Upper lobe of left lung (tissue), 6 donors: ENCODE data around the gene EXOC2. TPM values are rescaled to one million over a fixed set of nuclear protein-coding genes. Genes with fewer than 3 reads are reported as not detected.

Experiments
- ATAC-seq, 2 donors: fragments of 200-7000 bp; cut with Tn5 transposase; one replicate each; pipeline ENCODE4 v1.9.1; 2022; ENCODE audit warnings: mild to moderate bottlenecking in 2 of 2, moderate library complexity in 2 of 2; ENCODE audit not compliant: low FRiP score in 2 of 2
- DNase-seq, 2 donors: peaks; one replicate each; pipeline ENCODE4 v3.0.0-alpha.2; 2019 to 2020
- H3K27ac ChIP-seq, 4 donors: fragments of 200-600 bp; sonication (generic); one replicate each; pipeline ENCODE4 v1.5.1; 2016 to 2019
- H3K27me3 ChIP-seq, 4 donors: fragments of 200-600 bp; sonication (generic); one replicate each; pipeline ENCODE4 v1.5.1; 2017 to 2019
- H3K36me3 ChIP-seq, 4 donors: fragments of 200-600 bp; sonication (generic); one replicate each; pipeline ENCODE4 v1.5.1; 2016 to 2019
- H3K4me1 ChIP-seq, 4 donors: fragments of 200-600 bp; sonication (generic); one replicate each; pipeline ENCODE4 v1.5.1; 2018 to 2019
- H3K4me3 ChIP-seq, 4 donors: fragments of 200-600 bp; sonication (generic); one replicate each; pipeline ENCODE4 v1.5.1; 2017 to 2019; ENCODE audit warnings: mild to moderate bottlenecking in 2 of 4, moderate library complexity in 1 of 4
- H3K9me3 ChIP-seq, 4 donors: fragments of 200-600 bp; sonication (generic); one replicate each; pipeline ENCODE4 v1.5.1; 2018 to 2019
- EP300 ChIP-seq, 4 donors: sonication (generic); formaldehyde crosslinking; IDR thresholded peaks; one replicate each; pipeline ENCODE4 v1.5.1; 2017; ENCODE audit warnings: antibody characterized with exemption in 4 of 4, control low read depth in 2 of 4
- POLR2A ChIP-seq, 4 donors: fragments of 450-650 bp; IDR thresholded peaks; one replicate each; pipeline ENCODE4 v1.5.1; 2016 to 2017; ENCODE audit warnings: antibody characterized with exemption in 4 of 4, mild to moderate bottlenecking in 2 of 4
- POLR2AphosphoS5 ChIP-seq, 2 donors: sonication (generic); formaldehyde crosslinking; IDR thresholded peaks; one replicate each; pipeline ENCODE4 v1.5.1; 2017; ENCODE audit warnings: antibody characterized with exemption in 2 of 2
- WGBS, 2 donors: methylation state at CpG; one replicate each; pipeline ENCODE4 v1.1.5; 2017 to 2018; 5-methylcytosine and 5-hydroxymethylcytosine counted together
- total RNA-seq, 6 donors: library from RNA; depleted of rRNA in 4 of 6; stranded (reverse); fragments of >200 nt in 4 of 6; gene quantifications; one replicate each; pipeline versions ENCODE4 v1.1.0 to v1.2.1, GENCODE V29; 2016 to 2021
- TF ChIP-seq, protein P1 (sequence below), 6 experiments: fragments of 450-650 bp in 4 of 6; fragments of 200-600 bp in 2 of 6; sonication (generic) in 2 of 6; IDR thresholded peaks; one replicate each; pipeline ENCODE4 v1.5.1; 2016 to 2019; ENCODE audit warnings: antibody characterized with exemption in 6 of 6
- donor health status: DM: no; HTN: no; CAD: no; lungs with moderate emphysema.
- donor health status: DM: no; HTN: yes; CAD: no; lungs with severe emphysema.

Gene EXOC2
- total RNA-seq, 6 donors from 2014 or later = 16.5 to 31.4 (median 24.4) TPM

DNA sequence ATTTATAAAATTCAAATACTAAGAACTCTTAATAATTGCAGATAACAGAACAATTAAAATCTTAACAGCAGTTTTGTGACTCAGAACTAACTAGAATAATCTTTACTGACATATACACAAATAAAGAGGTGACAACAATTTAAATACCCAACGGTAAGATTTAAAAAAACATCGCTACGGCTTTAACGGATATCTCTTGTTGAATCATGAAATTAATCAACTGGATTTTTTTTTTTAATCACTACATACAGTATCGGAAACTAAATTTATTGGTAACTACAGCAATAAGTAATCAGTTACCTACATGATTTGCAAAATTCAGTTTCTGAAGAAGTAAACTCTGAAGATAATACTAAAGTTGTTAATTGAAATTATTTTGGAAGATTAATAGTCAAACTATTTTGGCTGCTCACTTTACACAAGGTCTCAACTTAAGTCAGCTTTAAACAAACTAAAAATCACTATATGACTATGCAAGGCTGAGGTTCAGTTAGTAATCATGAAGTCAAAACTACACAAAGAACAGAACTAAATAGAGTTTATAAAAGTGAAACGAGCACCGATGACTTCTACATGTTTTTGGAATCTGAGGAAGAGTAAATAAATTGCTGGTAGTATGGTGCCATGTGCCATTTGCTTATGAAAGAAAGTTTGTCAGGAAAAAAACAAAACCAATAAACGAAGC lies 164.8 kb downstream of the EXOC2 start:
- Histone ChIP-seq H3K4me3 (no peak overlapping the region), H3K36me3 (peaks cover 0 to 39% (median 7%) of the 10 kb centered on the region in 4 donors), H3K27ac (no peak overlapping the region), H3K27me3 (no peaks in the 10 kb centered on the region), H3K4me1 (no peaks in the 10 kb centered on the region), H3K9me3 (no peaks in the 10 kb centered on the region)
- TF ChIP-seq EP300 (IDR thresholded peaks at IDR 0.05) (no peak), POLR2AphosphoS5 (IDR thresholded peaks at IDR 0.05) (no peak)
- TF ChIP-seq, protein P1, sequence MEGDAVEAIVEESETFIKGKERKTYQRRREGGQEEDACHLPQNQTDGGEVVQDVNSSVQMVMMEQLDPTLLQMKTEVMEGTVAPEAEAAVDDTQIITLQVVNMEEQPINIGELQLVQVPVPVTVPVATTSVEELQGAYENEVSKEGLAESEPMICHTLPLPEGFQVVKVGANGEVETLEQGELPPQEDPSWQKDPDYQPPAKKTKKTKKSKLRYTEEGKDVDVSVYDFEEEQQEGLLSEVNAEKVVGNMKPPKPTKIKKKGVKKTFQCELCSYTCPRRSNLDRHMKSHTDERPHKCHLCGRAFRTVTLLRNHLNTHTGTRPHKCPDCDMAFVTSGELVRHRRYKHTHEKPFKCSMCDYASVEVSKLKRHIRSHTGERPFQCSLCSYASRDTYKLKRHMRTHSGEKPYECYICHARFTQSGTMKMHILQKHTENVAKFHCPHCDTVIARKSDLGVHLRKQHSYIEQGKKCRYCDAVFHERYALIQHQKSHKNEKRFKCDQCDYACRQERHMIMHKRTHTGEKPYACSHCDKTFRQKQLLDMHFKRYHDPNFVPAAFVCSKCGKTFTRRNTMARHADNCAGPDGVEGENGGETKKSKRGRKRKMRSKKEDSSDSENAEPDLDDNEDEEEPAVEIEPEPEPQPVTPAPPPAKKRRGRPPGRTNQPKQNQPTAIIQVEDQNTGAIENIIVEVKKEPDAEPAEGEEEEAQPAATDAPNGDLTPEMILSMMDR (IDR thresholded peaks at IDR 0.05) = no peak
- no peak for DNase-seq
- 84 to 88% methylated on average over 8 of the region's 8 CpGs for WGBS, 2 donors
- no peak for ATAC-seq

DNA sequence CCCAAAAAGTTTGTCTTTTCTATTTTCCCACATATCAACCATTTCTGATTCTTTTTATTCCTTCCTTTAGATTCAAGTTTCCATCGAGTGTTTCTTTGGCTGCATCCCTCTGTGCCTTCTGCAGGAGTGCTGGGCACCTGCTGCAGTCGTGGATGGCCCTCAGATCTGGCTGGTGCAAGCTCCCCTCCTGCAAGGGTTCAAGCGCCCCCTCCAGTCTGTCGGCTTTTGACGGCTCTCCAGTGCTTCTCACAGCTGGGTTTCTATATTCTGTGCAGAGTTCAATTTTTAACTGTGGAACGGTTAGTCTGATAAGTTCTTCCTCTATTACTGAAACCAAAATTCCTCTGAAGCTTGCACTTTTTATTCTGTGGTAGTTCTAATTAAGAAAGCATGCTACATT lies 168.1 kb downstream of the EXOC2 start:
- ATAC-seq = no peak
- Histone ChIP-seq H3K27ac (no peak overlapping the region), H3K9me3 (no peaks in the 10 kb centered on the region), H3K27me3 (no peaks in the 10 kb centered on the region), H3K36me3 (peaks cover 2 to 27% (median 11%) of the 10 kb centered on the region in 4 donors), H3K4me1 (no peaks in the 10 kb centered on the region), H3K4me3 (no peak overlapping the region)
- WGBS, 2 donors = 76 to 80% methylated on average over 5 of the region's 6 CpGs
- TF ChIP-seq POLR2A (IDR thresholded peaks at IDR 0.05) (no peak), POLR2AphosphoS5 (IDR thresholded peaks at IDR 0.05) (no peak), EP300 (IDR thresholded peaks at IDR 0.05) (no peak)
- TF ChIP-seq, protein P1 (IDR thresholded peaks at IDR 0.05) = no peak
- DNase-seq = no peak

DNA sequence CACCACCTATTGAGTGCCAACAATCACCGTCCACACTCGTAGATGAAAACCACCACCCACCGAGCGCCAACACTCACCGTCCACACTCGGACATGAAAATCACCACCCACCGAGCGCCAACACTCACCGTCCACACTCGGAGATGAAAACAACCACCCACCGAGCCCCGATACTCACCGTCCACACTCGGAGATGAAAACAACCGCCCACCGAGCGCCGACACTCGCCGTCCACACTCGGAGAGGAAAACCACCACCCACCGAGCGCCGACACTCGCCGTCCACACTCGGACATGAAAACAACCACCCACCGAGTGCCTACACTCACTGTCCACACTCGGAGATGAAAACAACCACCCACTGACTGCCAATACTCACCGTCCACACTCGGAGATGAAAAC lies 172.1 kb downstream of the EXOC2 start:
- no peak overlapping the region for H3K27ac ChIP-seq
- TF ChIP-seq, protein P1 (IDR thresholded peaks at IDR 0.05) = no peak
- TF ChIP-seq POLR2A (IDR thresholded peaks at IDR 0.05) (no peak), POLR2AphosphoS5 (IDR thresholded peaks at IDR 0.05) (no peak), EP300 (IDR thresholded peaks at IDR 0.05) (no peak)
- DNase-seq = peak in 1 of 2 donors; percentile 49
- no peaks in the 10 kb centered on the region for H3K27me3 ChIP-seq
- H3K36me3 ChIP-seq = peaks cover 2 to 13% (median 9%) of the 10 kb centered on the region in 4 donors
- no peaks in the 10 kb centered on the region for H3K9me3 ChIP-seq
- no peak for ATAC-seq
- H3K4me1 ChIP-seq = no peaks in the 10 kb centered on the region
- WGBS, 2 donors = 91 to 92% methylated on average over 31 of the region's 31 CpGs
- no peak overlapping the region for H3K4me3 ChIP-seq

DNA sequence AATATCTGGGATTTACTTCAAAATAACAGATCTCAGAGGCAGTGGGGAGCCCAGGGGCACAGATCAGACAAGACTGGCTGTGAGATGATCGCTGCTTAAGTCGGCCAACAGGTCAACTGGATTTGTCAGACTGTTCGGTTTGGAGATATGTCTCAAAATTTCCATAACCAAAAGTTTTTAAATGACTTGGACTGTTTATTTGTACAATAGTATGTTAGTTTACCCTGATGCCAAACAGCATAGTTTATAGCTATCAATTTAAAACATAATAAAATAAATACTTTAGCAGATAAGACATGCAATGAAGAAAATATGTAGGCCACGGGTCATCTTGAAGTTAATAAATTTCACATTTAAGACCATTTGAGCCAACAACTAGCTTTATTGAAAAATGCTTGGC lies 174.7 kb downstream of the EXOC2 start:
- no peak for DNase-seq
- Histone ChIP-seq H3K4me3 (no peak overlapping the region), H3K27ac (no peak overlapping the region), H3K27me3 (no peaks in the 10 kb centered on the region), H3K36me3 (peaks cover 2 to 13% (median 9%) of the 10 kb centered on the region in 4 donors), H3K9me3 (no peaks in the 10 kb centered on the region), H3K4me1 (peaks cover 0 to 8% (median 2%) of the 10 kb centered on the region in 4 donors)
- TF ChIP-seq POLR2A (IDR thresholded peaks at IDR 0.05) (no peak), EP300 (IDR thresholded peaks at IDR 0.05) (no peak), POLR2AphosphoS5 (IDR thresholded peaks at IDR 0.05) (no peak)
- TF ChIP-seq, protein P1 (IDR thresholded peaks at IDR 0.05) = no peak
- WGBS, 2 donors = 80 to 85% methylated on average over 4 of the region's 4 CpGs
- no peak for ATAC-seq

DNA sequence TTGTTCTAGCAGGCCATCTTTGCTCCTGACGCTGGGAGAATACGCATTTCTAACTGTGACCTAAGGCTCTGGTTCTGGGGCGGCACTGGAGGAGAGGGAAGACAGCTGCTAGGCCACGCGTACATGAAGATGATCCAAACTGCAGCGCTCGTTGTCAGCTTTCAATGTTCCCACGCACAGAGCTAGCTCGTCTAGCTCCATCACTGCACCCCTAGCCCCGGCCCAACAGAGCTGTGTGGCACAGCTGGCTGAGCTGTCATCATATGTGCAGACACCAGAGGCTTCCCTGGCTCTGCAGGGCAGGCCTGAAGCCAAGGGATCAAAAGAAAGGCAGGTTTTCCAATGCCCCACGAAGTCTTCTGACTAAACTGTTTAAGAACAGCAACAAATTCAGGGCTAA lies 176.7 kb downstream of the EXOC2 start:
- DNase-seq (no peak), ATAC-seq (no peak)
- no peak for TF ChIP-seq POLR2AphosphoS5 (IDR thresholded peaks at IDR 0.05)
- 95 to 98% methylated on average over 11 of the region's 11 CpGs for WGBS, 2 donors
- Histone ChIP-seq H3K36me3 (peaks cover 0 to 4% (median 2%) of the 10 kb centered on the region in 4 donors), H3K27me3 (no peaks in the 10 kb centered on the region), H3K9me3 (no peaks in the 10 kb centered on the region), H3K27ac (no peak overlapping the region), H3K4me3 (no peak overlapping the region), H3K4me1 (peaks cover 0 to 8% (median 2%) of the 10 kb centered on the region in 4 donors)
